Activated CD8-positive, alpha-beta T cell treated with anti-CD3 and anti-CD28 coated beads for 36 hours (primary cell): Measurements from ENCODE around the gene L3MBTL2. TPM values are rescaled to one million over a fixed set of nuclear protein-coding genes. Genes with fewer than 3 reads are reported as not detected.
A peak's percentile ranks its signal among the peaks of the same experiment; 100 is the strongest.

Source experiments
- ATAC-seq: fragments of 200-7000 bp; cut with Tn5 transposase; one replicate; pipeline ENCODE4 v1.10.0; 2021; ENCODE audit warnings: mild to moderate bottlenecking, moderate library complexity
- CTCF ChIA-PET: fragments of 350-600 bp; sonication (Branson Sonifier 250); formaldehyde crosslinking; loops from one replicate; lab custom pipeline; 2021; ENCODE audit warnings: antibody characterized with exemption; lab: Charles Lee
- POLR2A ChIA-PET: fragments of 350-600 bp; sonication (Branson Sonifier 250); formaldehyde crosslinking; loops from one replicate; lab custom pipeline; 2021; ENCODE audit warnings: antibody characterized with exemption; lab: Charles Lee
- DNase-seq: peaks from one replicate; pipeline ENCODE4 v3.0.0-alpha.2; 2020
- H3K27ac Mint-ChIP-seq: one replicate; pipeline ENCODE4 v1.8.0; 2021; ENCODE audit warnings: mild to moderate bottlenecking, mixed read lengths
- H3K27me3 Mint-ChIP-seq: one replicate; pipeline ENCODE4 v1.8.0; 2021; ENCODE audit warnings: mixed read lengths
- H3K36me3 Mint-ChIP-seq: one replicate; pipeline ENCODE4 v1.8.0; 2021; ENCODE audit warnings: low read depth, mixed read lengths
- H3K4me1 Mint-ChIP-seq: one replicate; pipeline ENCODE4 v1.8.0; 2021; ENCODE audit warnings: low read depth, mixed read lengths
- H3K4me3 Mint-ChIP-seq: one replicate; pipeline ENCODE4 v1.8.0; 2021; ENCODE audit warnings: mild to moderate bottlenecking, moderate library complexity, mixed read lengths
- H3K9me3 Mint-ChIP-seq: one replicate; pipeline ENCODE4 v1.8.0; 2021; ENCODE audit warnings: mixed read lengths
- CTCF ChIP-seq: fragments of 200-600 bp; IDR thresholded peaks from one replicate; pipeline ENCODE4 v1.8.0; 2022; ENCODE audit warnings: antibody characterized with exemption, mild to moderate bottlenecking
- intact Hi-C: fragments of 100-400 bp; cut with micrococcal nuclease; formaldehyde crosslinking; loops from one replicate; pipeline ENCODE4 v1.10.0; 2022
- total RNA-seq, 2 experiments: library from RNA; stranded (reverse); gene quantifications; one replicate each; pipeline ENCODE4 v1.2.3, GENCODE V29; 2021

L3MBTL2 gene
- total RNA-seq, 2 experiments from 2014 or later, result 25.6 to 28.3 TPM

- Mint-ChIP-seq H3K27ac (no peak overlapping the region), H3K4me1 (peaks cover 21% of the 10 kb centered on the region), H3K27me3 (peaks cover 9% of the 10 kb centered on the region), H3K9me3 (no peaks in the 10 kb centered on the region), H3K4me3 (no peak overlapping the region), H3K36me3 (peaks cover 10% of the 10 kb centered on the region)
- CTCF ChIA-PET, result no interaction called here
- ATAC-seq (no peak), DNase-seq (no peak)
- POLR2A ChIA-PET, result no interaction called here
- no peak for TF ChIP-seq CTCF
- intact Hi-C loops, result no loop called here
Observed at GRCh38 chr22:41204066-41204465, 1.0 kb upstream of the L3MBTL2 start.

- peak overlapping the region; percentile 52 for H3K27ac Mint-ChIP-seq
- H3K9me3 Mint-ChIP-seq, result no peaks in the 10 kb centered on the region
- no peak for ATAC-seq
- peaks cover 19% of the 10 kb centered on the region for H3K36me3 Mint-ChIP-seq
- intact Hi-C loops, result no loop called here
- peaks cover 26% of the 10 kb centered on the region for H3K4me1 Mint-ChIP-seq
- CTCF ChIA-PET, result interaction anchor here (3.2 kb wide), 1 partner anchor 31 kb away, joined by 14 read pairs; no protein-coding TSS in a partner anchor
- POLR2A ChIA-PET, result interaction anchor here (0.6 to 1.2 kb wide), 3 partner anchors 41 to 258 kb away, joined by 3 read pairs; no protein-coding TSS in a partner anchor
- DNase-seq, result no peak
- H3K4me3 Mint-ChIP-seq, result peak overlapping the region; percentile 48
- peaks cover 3% of the 10 kb centered on the region for H3K27me3 Mint-ChIP-seq
- TF ChIP-seq CTCF, result no peak
Observed at GRCh38 chr22:41206719-41207118, 1.6 kb downstream of the L3MBTL2 start.

GRCh38 chr22:41215409-41215808 lies 10.3 kb downstream of the L3MBTL2 start:
- H3K27me3 Mint-ChIP-seq, result no peaks in the 10 kb centered on the region
- DNase-seq (no peak), ATAC-seq (no peak)
- no peak overlapping the region for H3K27ac Mint-ChIP-seq
- H3K9me3 Mint-ChIP-seq, result no peaks in the 10 kb centered on the region
- H3K4me1 Mint-ChIP-seq, result peaks cover 23% of the 10 kb centered on the region
- intact Hi-C loops, result no loop called here
- no peak for TF ChIP-seq CTCF
- peaks cover 52% of the 10 kb centered on the region for H3K36me3 Mint-ChIP-seq
- POLR2A ChIA-PET, result interaction anchor here (1.3 to 1.5 kb wide), 2 partner anchors 9 to 65 kb away, joined by 3 read pairs; no protein-coding TSS in a partner anchor
- CTCF ChIA-PET, result interaction anchor here (0.6 to 1.7 kb wide), 3 partner anchors 22 to 293 kb away, joined by 3 to 5 read pairs (median 3); no protein-coding TSS in a partner anchor
- no peak overlapping the region for H3K4me3 Mint-ChIP-seq

GRCh38 chr22:41215926-41216325 lies 10.8 kb downstream of the L3MBTL2 start:
- H3K36me3 Mint-ChIP-seq, result peaks cover 49% of the 10 kb centered on the region
- H3K4me1 Mint-ChIP-seq, result peaks cover 23% of the 10 kb centered on the region
- no peak overlapping the region for H3K4me3 Mint-ChIP-seq
- ATAC-seq (no peak), DNase-seq (no peak)
- no peaks in the 10 kb centered on the region for H3K27me3 Mint-ChIP-seq
- no peaks in the 10 kb centered on the region for H3K9me3 Mint-ChIP-seq
- POLR2A ChIA-PET, result interaction anchor here (0.5 to 1.5 kb wide), 3 partner anchors 8 to 65 kb away, joined by 3 read pairs; no protein-coding TSS in a partner anchor
- intact Hi-C loops, result no loop called here
- no peak for TF ChIP-seq CTCF
- CTCF ChIA-PET, result interaction anchor here (4.0 kb wide), 1 partner anchor 21 kb away, joined by 19 read pairs; no protein-coding TSS in a partner anchor
- H3K27ac Mint-ChIP-seq, result no peak overlapping the region

GRCh38 chr22:41216984-41217383 lies 11.9 kb downstream of the L3MBTL2 start:
- H3K27ac Mint-ChIP-seq, result peak overlapping the region; percentile 84

More at GRCh38 chr22:41216984-41217383, 11.9 kb downstream of the L3MBTL2 start:
- DNase-seq (no peak), ATAC-seq (no peak)
- H3K36me3 Mint-ChIP-seq, result peaks cover 55% of the 10 kb centered on the region
- POLR2A ChIA-PET, result interaction anchor here (0.6 to 1.5 kb wide), 8 partner anchors 9 to 67 kb away, joined by 3 to 6 read pairs (median 3); no protein-coding TSS in a partner anchor
- intact Hi-C loops, result no loop called here
- H3K4me1 Mint-ChIP-seq, result peaks cover 23% of the 10 kb centered on the region
- no peak overlapping the region for H3K4me3 Mint-ChIP-seq
- TF ChIP-seq CTCF, result no peak
- H3K9me3 Mint-ChIP-seq, result no peaks in the 10 kb centered on the region
- CTCF ChIA-PET, result interaction anchor here (1.1 to 4.0 kb wide), 2 partner anchors 20 to 294 kb away, joined by 4 to 19 read pairs; no protein-coding TSS in a partner anchor
- H3K27me3 Mint-ChIP-seq, result no peaks in the 10 kb centered on the region
